NCI-H128 (cell line): ENCODE data around the gene UTP15.

Source experiments
- DNase-seq: peaks from one replicate; lab custom pipeline; 2025; ENCODE audit not compliant: unreplicated experiment; lab: John Stamatoyannopoulos, UW

The UTP15 gene, protein sequence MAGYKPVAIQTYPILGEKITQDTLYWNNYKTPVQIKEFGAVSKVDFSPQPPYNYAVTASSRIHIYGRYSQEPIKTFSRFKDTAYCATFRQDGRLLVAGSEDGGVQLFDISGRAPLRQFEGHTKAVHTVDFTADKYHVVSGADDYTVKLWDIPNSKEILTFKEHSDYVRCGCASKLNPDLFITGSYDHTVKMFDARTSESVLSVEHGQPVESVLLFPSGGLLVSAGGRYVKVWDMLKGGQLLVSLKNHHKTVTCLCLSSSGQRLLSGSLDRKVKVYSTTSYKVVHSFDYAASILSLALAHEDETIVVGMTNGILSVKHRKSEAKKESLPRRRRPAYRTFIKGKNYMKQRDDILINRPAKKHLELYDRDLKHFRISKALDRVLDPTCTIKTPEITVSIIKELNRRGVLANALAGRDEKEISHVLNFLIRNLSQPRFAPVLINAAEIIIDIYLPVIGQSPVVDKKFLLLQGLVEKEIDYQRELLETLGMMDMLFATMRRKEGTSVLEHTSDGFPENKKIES

GRCh38 chr5:73565139-73565968, at the start of gene UTP15, which contains the start of gene ANKRA2:
Gene UTP15 (plus strand): TSS chr5:73565743. CDS start chr5:73567345, 1,602 bp downstream.
Gene ANKRA2 (minus strand): TSS chr5:73565639. CDS start chr5:73562881, 2,758 bp downstream.
- DNase-seq, result peak; percentile 88

- DNase-seq, result peak; percentile 72
Measured at GRCh38 chr5:73519531-73520283, 45.8 kb upstream of the UTP15 start.

DNA sequence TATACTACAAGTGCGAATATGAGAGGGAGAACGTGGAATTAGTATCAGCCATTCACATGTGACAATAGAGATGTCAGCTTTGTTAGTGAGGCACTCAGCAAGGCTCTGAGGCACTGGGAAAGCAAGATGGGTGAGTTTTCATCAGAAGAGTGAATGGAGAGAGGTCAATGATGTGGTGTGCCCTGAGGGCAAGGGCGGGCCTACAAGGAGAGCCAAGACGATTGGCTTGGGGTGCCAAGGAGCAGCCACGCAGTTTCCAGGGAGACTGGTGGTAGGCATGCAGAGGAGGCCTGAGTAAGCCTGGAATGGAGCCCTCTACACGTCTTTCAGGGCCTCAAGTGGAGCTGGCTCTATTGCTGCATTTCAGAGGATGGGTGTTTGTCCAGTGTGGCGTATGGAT, 42.6 kb upstream of the UTP15 start:
- no peak for DNase-seq

DNA sequence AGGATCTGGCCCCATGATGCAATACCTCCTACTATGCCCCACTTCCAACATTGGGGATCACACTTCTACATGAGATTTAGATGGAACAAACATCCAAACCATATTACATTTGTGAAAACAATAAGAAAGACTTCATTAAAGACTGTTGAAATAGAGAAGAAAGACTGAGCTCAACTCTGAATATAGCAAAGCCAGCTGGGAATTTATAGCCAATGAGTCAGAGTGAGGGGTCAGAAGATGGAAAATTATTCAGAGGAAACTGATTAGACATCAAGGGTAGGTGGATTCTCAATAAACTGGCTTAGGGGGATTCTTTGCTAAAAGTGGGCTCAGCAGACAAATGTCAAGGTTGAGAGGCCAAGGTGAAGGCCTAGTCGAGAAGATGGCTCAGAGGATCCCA, 41.7 kb upstream of the UTP15 start:
- no peak for DNase-seq

GRCh38 chr5:73525606-73526203, 39.8 kb upstream of the UTP15 start:
- DNase-seq, result no peak

- DNase-seq, result no peak
Measured at GRCh38 chr5:73528248-73528647, 37.3 kb upstream of the UTP15 start.

GRCh38 chr5:73529081-73529480, 36.5 kb upstream of the UTP15 start:
- DNase-seq, result no peak

DNA sequence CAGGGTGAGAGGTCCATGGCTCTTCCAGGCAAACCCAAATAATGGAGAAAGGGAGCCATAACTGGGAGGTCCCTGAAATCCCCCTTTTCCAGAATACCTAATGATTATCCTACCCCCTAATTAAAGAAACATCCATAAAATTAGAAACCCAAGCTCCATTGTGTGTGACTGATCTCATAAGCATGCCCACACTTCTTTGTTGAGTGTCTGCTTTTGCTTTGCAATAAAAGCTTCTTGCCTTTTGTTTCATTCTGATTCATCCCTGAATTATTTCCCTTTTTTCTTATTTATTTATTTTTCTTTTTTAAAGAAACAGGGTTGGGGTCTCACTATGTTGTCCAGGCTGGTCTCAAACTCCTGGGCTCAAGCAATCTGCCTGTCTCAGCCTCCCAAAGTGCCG, 34.2 kb upstream of the UTP15 start:
- DNase-seq, result no peak

DNA sequence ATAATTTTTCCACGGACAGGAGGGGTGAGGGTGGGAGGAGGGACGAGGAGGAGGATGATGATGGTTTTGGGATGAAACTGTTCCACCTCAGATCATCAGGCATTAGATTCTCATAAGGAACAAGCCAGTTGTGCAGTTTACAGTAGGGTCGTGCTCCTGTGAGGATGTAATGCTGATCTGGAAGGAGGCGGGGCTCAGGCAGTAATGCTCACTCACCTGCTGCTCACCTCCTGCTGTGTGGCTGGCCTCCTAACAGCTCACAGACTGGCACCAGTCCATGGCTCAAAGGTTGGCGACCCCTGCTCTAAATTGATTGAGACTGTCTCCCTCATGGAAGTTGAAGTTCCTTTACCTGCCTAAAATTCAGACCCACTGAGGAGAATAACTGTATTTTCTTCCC, 33.3 kb upstream of the UTP15 start:
- DNase-seq, result no peak

- DNase-seq, result no peak
Measured at GRCh38 chr5:73534011-73534644, 31.4 kb upstream of the UTP15 start.

DNA sequence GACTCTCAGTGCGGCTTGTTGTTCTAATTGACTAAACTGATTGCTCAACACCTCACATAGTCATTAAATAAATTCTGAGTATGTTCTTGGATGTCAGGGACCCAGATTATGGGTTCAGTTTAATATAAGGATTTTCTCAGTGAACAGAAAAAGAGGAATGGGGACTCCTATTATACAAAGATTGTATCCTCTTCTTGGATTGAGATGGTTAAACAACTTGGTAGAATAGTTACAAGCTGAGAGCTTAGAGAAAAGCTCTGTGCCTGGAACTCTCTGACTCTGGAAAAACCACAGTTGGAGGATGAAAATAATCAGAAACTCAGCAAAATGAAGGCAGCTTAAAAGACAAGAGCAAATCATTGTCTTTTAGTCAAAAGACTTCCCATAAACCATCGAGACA, 30.6 kb upstream of the UTP15 start:
- DNase-seq, result no peak

DNA sequence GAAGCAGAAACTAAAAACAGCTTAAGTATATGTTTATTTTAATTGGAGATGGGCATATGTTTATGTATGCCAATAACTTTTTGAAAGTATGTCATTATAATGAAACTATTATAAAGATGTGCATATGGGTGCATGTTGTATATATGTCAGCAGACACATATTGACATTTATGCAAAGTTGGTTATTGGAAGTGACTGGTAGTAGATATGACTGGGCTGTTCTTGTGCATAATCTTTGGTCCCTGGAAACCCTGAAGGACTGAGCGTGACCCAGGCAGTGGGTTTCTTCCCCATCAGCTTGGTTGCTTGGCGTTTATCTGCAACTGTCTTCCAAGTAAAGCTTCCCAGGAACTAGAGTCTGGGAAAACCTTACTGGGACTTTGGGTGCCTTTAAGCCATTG, 25.8 kb upstream of the UTP15 start:
- DNase-seq, result no peak

DNA sequence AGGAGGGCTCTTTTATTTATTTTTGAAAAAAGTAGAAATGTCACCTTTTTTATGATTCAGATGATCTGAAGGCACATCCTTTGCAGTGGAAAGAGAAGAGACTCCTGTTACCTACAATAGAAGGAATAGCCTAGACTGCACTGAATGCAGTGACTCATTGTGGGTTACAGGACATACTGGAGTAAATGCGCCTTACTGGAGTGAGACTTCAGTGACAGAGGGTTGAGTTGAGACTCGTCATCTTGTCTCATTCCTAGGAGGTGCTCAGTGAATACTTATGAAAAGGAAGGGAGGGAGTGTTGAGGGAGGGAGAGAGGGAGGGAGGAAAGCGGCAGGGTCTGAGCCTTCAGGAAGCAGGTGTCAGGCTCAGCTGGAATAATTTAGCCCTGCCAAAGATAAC, 25.4 kb upstream of the UTP15 start:
- DNase-seq, result no peak

DNA sequence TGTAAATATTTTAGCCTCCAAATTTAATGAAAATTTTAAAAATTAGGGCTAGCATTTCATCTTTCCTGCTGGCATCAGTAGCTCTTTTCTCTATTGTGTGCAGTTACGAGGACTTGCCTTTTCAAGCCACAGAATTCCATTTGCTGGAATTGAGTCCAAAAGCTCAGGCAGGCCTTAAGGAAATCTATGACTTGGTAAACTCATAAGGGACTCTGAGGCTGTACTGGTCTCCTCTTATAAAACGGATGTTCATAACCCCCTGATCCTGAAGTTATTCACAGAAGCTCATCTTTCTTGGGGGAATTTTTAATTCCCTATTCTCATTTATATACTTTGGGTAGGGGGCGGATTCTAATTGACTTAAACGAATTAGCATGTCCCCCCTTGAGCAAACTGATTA, 23.5 kb upstream of the UTP15 start:
- DNase-seq, result no peak

DNA sequence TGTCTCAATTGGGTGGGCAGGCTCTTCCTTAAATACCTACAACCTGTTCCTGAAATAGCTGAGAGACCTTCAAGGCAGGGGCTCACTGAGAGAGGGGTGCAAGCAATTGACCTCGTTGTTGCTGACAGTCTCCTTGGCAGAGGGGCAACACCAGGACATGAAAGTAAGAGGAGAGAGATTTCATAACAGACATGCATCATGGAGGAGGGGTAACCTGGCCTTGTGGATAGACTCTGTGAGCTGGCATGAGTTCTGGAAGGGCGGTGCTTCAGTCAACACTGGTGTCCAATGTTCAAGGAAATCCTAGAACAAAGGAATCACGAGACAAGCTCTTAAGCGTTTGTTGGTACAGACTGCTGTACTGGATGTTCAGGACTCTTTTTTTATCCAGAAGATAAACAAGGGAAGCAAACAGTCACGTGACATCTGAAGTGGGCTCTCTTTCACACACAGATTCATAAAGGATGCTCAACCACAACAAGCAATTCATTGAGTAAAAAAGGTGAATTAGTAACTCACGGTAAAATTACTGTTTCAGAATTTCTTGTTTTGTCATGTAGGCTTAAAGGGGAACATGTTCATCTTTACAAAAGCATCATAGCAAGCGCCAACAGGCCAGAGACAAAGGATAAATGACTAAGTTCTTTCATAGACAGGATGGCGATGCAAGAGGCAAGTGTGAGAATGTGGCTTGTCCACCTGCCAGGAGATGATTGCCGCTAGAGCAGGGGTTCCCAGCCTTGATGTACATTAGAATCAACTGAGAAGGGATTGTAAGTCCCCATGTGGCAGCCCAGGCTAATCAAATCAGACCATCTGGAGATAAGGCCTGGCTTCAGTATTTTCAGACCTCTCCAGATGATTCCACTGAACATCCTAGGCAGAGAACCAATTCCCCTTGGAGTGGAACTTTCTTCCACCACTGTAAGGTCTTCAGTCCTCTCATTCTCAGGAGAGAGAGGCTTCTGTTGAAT, 20.8 kb upstream of the UTP15 start:
- peak; percentile 32 for DNase-seq

- DNase-seq, result no peak
Measured at GRCh38 chr5:73545403-73545779, 20.2 kb upstream of the UTP15 start.

GRCh38 chr5:73550016-73550415, 15.5 kb upstream of the UTP15 start:
- no peak for DNase-seq

DNA sequence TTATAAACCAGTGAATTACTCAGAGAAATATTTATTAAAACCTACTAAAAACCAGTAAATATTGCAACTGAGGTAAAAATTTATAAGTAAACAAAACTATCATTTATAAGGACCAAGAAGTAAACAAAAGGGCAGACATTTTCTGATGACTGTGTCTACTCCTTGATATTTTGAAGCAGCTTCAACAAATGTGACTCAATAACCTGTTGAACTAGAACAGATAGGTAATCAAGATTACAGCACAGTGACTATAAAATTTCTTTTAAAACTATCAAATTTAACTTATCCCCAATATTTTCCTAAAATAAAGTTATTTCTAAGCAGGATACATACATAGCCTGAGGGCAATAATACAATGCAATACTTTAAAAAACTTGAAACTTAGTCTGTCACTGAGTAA, 12.9 kb upstream of the UTP15 start:
- DNase-seq, result no peak

DNA sequence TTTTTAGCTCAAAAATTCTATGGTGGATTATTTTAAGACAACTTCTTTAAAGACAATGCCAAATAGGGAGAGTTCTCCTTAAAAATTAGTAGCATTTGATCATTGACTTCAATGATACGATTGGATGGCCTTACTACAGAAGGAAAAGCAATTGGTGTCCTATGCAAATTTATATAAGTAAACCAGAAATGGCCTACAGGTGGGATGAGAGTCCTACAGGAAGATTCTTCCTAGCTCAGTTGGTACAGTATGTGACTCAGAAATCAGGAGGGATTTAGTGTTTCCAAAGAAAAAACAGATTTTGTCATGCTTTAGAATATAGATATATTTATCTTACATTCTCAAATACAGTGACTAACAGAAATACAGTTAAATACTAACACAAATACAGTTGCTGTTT, 6.6 kb upstream of the UTP15 start:
- DNase-seq, result no peak
